ENCODE measurements around the gene DENND4A. TPM values are rescaled to one million over a fixed set of nuclear protein-coding genes. Genes with fewer than 3 reads are reported as not detected.

DENND4A gene
- total and polyA plus RNA-seq, 10 of the 15 experiments (the other 5 are each of a cell fraction or from before 2014, with no cell fraction given), result 14.2 to 81.8 (median 34.1) TPM

DNA sequence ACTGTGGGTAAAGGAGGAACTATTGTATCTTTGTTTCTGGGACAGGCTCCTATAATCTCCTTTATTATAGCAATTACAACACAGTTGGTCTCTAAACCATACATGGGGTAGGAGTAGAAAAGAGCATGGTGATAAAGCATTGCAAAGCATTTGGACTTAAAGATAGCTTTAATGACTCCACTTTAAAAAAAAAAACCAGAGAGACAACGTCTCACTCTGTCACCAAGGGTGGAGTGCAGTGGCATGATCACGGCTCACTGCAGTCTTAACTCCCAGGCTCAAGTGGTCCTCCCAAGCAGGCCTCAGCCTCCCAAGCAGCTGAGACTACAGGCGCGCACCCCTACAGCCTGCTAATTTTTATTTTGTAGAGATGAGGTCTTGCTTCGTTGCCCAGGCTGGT lies 68.2 kb downstream of the DENND4A start:
- ATAC-seq (no peak), DNase-seq (ENCODE audit: low read depth, low spot score) (no peak), FAIRE-seq (no peak)
- H3K9ac ChIP-seq (ENCODE audit: control insufficient read depth, insufficient read depth, low read length), result no peak overlapping the region
- H4K20me1 ChIP-seq (ENCODE audit: control insufficient read depth, insufficient read depth), result no peaks in the 10 kb centered on the region
- ChIA-PET SMC1A (ENCODE audit: uncharacterized antibody, unreplicated experiment) (interaction anchor here (0.9 to 1.0 kb wide), 2 partner anchors 14 to 112 kb away, joined by 3 read pairs; no protein-coding TSS in a partner anchor), RAD21 (ENCODE audit: unreplicated experiment) (no interaction called here), CTCF (no interaction called here), POLR2A (interaction anchor here (0.7 kb wide), 1 partner anchor 18 kb away, joined by 3 read pairs; no protein-coding TSS in a partner anchor)
- no peaks in the 10 kb centered on the region for H3K79me2 ChIP-seq (ENCODE audit: control insufficient read depth, insufficient read depth, low read length)
- no peaks in the 10 kb centered on the region for H3K9me3 ChIP-seq (replicated peaks; ENCODE audit: control insufficient read depth, insufficient read depth, low read length)
- H3K36me3 ChIP-seq (ENCODE audit: control insufficient read depth in 2 of 2, insufficient read depth in 2 of 2, low read length in 1 of 2), result peaks cover 3 to 13% of the 10 kb centered on the region in 2 experiments; a peak in 2 of 4 replicates
- H3K27ac ChIP-seq (ENCODE audit: control insufficient read depth, insufficient read depth), result no peak overlapping the region
- H3K4me2 ChIP-seq (ENCODE audit: control insufficient read depth, insufficient read depth), result no peak overlapping the region
- TF ChIP-seq STAT3 (IDR thresholded peaks at IDR 0.05; ENCODE audit: low read depth, low read length) (no peak), YBX1 (IDR thresholded peaks at IDR 0.05) (no peak), SIN3A (IDR thresholded peaks at IDR 0.05; ENCODE audit: low read depth, low read length) (no peak), PAX8 (IDR thresholded peaks at IDR 0.05) (no peak), ZBTB4 (CRISPR knock-in tag; IDR thresholded peaks at IDR 0.05) (no peak), RCOR1 (conservative IDR thresholded peaks at IDR 0.05; ENCODE audit: low read depth, low read length) (no peak), BMI1 (IDR thresholded peaks at IDR 0.05; ENCODE audit: borderline replicate concordance) (no peak), TCF3 (IDR thresholded peaks at IDR 0.05; ENCODE audit: borderline replicate concordance, insufficient read depth, low read depth, low read length) (no peak), ESRRA (IDR thresholded peaks at IDR 0.05; ENCODE audit: low read length) (no peak), ZNF384 (IDR thresholded peaks at IDR 0.05; ENCODE audit: borderline replicate concordance, low read depth, low read length) (no peak), BCL3 (IDR thresholded peaks at IDR 0.05; ENCODE audit: borderline replicate concordance, insufficient read depth, low read depth, low read length, poor library complexity, severe bottlenecking) (no peak), SREBF1 (IDR thresholded peaks at IDR 0.05; ENCODE audit: low read length) (no peak), SIX5 (IDR thresholded peaks at IDR 0.05; ENCODE audit: low read depth, low read length, severe bottlenecking) (no peak)
- TF ChIP-seq, protein P1, sequence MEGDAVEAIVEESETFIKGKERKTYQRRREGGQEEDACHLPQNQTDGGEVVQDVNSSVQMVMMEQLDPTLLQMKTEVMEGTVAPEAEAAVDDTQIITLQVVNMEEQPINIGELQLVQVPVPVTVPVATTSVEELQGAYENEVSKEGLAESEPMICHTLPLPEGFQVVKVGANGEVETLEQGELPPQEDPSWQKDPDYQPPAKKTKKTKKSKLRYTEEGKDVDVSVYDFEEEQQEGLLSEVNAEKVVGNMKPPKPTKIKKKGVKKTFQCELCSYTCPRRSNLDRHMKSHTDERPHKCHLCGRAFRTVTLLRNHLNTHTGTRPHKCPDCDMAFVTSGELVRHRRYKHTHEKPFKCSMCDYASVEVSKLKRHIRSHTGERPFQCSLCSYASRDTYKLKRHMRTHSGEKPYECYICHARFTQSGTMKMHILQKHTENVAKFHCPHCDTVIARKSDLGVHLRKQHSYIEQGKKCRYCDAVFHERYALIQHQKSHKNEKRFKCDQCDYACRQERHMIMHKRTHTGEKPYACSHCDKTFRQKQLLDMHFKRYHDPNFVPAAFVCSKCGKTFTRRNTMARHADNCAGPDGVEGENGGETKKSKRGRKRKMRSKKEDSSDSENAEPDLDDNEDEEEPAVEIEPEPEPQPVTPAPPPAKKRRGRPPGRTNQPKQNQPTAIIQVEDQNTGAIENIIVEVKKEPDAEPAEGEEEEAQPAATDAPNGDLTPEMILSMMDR (IDR thresholded peaks at IDR 0.05 in 2 of 3, conservative IDR thresholded peaks at IDR 0.05 in 1 of 3; ENCODE audit: control insufficient read depth in 2 of 3, extremely low read depth in 1 of 3, insufficient read depth in 1 of 3, low read depth in 3 of 3, low read length in 3 of 3), result no peak
- H2AFZ ChIP-seq (ENCODE audit: control insufficient read depth, low read depth, low read length), result no peak overlapping the region
- no peaks in the 10 kb centered on the region for H3K4me1 ChIP-seq (ENCODE audit: control insufficient read depth, insufficient read depth, low read length)
- WGBS (ENCODE audit: insufficient coverage, insufficient replicate concordance, low lambda C conversion rate, missing lambda C conversion rate), result 96% methylated on average over 5 of the region's 5 CpGs
- intact Hi-C loops (cut with micrococcal nuclease; ENCODE audit: unreplicated experiment) (no loop called here), in situ Hi-C loops (cut with MboI) (no loop called here)
- BruUV-seq (replicated peaks), result no TSS peak
- H3K4me3 ChIP-seq, result no peak overlapping the region
- no peaks in the 10 kb centered on the region for H3K27me3 ChIP-seq (replicated peaks in 1 of 2; ENCODE audit: control insufficient read depth in 2 of 2, insufficient read depth in 2 of 2, low read length in 1 of 2)

All from GM12878 (cell line).